AG09319 (cell line): Measurements from ENCODE around the gene RPL26.

ENCODE experiments used
- DNase-seq: peaks from one replicate; pipeline ENCODE4 v3.0.0-alpha.2; 2010; ENCODE audit warnings: low read depth; ENCODE audit errors: extremely low read depth
- TF ChIP-seq, protein P1 (sequence below): IDR thresholded peaks from 2 replicates; pipeline ENCODE4 v1.5.1; 2011; ENCODE audit warnings: low read depth, mild to moderate bottlenecking, inconsistent platforms, low read length, moderate library complexity

RPL26 gene

DNA sequence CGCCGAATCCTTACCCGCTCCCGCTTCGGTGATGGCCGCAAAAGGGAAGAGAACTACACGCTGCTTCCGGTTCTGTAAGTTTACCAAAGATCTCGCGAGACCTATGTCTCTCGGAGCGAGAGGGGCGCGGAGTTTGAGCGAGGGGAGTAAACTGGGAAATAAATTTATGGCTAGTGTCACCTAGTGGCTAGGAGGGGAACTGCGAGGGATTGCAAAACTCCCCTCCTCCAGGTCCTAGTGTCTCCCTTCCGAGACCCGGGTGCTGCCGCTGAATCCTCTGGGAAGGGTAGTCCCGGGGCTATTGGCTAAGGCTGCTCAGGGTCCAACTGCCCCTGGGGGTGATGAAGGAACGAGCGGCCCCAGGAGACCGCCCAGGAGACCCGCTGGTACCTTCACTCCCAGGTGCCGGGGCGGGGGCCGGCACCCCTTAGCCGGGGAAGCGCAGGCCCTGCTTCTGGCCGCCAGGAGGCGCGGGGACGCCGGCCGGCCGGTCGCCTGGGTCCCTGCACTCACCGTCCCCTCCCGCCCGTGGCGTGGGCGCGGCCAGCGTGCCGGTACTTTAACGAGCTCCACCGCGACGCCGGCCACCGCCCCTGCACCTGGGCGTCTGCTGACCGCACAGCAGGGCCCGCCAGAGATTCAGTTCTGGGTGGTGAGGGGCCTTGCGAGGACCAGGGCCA, at the start of gene RPL26:
TSS of gene RPL26 (minus strand) at position 51 of the 680 bp plus-strand sequence. CDS start 883 bp downstream, outside the sequence.
- TF ChIP-seq, protein P1, sequence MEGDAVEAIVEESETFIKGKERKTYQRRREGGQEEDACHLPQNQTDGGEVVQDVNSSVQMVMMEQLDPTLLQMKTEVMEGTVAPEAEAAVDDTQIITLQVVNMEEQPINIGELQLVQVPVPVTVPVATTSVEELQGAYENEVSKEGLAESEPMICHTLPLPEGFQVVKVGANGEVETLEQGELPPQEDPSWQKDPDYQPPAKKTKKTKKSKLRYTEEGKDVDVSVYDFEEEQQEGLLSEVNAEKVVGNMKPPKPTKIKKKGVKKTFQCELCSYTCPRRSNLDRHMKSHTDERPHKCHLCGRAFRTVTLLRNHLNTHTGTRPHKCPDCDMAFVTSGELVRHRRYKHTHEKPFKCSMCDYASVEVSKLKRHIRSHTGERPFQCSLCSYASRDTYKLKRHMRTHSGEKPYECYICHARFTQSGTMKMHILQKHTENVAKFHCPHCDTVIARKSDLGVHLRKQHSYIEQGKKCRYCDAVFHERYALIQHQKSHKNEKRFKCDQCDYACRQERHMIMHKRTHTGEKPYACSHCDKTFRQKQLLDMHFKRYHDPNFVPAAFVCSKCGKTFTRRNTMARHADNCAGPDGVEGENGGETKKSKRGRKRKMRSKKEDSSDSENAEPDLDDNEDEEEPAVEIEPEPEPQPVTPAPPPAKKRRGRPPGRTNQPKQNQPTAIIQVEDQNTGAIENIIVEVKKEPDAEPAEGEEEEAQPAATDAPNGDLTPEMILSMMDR: peak; percentile 81
- DNase-seq: peak; percentile 96

- DNase-seq: peak; percentile 59
- TF ChIP-seq, protein P1: no peak; the same call in none of the 2 replicates
Measured at GRCh38 chr17:8430966-8431365, 48.0 kb upstream of the RPL26 start.

DNA sequence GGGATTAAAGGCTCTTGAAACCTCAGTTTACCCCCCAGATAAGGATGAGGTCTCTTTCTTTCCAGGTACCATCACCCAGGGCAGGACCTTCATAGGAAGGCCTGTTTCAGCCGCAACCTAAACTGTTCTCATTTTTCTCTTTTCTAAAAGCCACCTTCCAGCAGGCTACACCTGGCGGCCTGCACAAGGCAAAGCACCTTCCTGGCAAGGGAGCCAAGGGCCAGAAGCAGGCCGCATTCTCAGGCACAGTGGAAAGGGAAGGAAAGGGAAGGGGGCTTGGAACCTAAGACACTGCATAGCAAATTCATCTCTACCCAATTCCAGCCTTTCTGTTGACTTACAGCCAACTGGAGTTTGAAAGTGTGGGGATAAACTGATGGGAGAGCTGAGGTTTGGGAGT, 43.8 kb upstream of the RPL26 start:
- TF ChIP-seq, protein P1: no peak
- no peak for DNase-seq

DNA sequence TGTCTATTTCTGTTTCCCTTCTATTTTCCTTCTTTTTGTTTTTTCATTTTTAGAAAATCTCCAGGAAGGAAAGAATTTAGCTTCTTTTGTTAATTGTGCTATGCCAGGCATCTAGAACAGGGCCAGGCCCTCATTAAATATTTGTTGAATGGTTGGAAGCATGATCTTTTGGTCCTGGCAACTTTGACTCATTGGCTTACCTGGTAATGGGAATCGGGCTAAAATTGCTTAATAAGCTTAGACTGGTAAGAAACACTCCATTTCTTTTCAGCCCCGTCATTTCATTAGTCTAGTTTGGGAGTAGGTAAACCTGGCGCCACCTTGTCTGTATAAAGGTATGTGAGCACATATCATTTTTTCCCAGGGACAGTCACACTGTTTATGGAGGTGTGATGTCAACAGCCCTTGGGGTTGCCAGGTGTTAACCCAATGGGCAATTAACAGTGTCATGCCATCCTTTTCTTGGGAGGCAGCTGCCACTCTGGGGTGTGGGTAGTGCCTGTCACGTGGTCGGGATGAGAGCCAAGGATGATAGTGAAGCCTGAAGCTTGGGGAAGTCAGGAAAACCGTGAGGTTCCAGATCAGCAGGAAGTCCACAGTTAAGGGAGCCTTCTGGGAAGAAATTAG, 43.2 kb upstream of the RPL26 start:
- TF ChIP-seq, protein P1: no peak
- DNase-seq: no peak

DNA sequence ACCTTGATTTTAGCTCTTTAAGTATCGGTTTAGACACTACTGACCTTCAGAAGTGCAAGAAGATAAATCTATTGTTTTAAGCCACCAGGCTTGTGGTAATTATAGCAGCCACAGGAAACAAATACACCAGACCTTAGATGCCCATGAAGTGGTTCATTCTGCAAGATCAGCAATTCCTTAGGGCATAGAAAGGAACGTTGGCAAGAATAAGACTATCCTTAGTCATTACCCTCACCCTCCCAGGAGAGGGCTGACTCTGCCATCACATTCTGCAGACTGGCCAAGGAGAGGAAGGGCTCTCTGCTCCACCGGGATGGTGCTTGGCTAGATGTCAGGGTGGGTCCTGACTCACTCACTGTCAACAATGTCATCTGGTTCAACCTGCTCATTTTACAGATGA, 38.6 kb upstream of the RPL26 start:
- TF ChIP-seq, protein P1: no peak
- DNase-seq: no peak

DNA sequence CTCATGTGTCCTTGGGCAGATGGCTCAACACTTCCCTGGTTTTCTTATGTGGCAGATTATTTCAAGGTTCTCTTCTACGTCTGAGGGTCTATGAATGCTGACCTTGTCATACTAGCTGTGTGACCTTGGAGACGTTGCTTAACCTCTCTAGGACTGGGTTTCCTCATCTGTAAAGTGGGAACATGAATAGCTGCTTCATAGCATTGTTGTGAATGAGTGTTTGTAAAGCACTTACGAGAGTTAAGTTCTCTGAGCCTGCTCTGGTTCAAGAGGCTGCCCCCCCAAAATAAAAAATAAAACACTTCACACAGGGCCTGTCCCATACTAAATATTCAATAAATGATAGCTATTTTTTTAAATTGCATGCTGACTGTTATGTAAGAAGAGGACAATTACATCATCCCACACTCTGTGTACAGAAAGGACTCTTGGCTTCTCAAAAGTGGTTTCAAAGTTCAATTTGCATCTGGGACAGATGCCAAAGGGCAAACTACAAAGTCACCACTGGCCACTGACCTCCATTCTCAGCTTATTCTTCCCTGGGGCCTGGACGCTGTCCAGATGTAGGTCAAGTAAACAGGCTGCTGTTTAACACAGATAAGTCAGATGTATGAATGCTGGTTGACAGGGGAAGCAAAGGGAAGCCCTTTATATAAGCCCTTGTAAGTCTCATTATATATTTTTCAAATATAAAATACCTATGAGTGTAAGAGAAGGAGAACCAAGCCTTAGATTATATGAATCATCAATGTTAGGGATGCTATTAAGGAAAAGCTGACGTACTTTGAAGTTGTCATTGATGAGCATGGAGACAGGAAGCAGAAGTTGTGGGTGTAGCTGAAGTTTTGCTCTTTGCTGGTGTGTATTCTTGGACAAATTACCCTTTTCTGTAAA, 37.3 kb upstream of the RPL26 start:
- TF ChIP-seq, protein P1: no peak
- DNase-seq: peak; percentile 40
